Lower leg skin (tissue), 3 donors: Measurements from ENCODE around the gene C11orf54.

Experiments used
- CTCF ChIP-seq, 3 donors: fragments of 450-650 bp; IDR thresholded peaks; one replicate each; pipeline ENCODE4 v1.5.1; 2016; ENCODE audit warnings: antibody characterized with exemption in 3 of 3, mild to moderate bottlenecking in 3 of 3, moderate library complexity in 2 of 3
- POLR2A ChIP-seq, 2 donors: fragments of 450-650 bp; IDR thresholded peaks; one replicate each; pipeline ENCODE4 v1.6.1; 2016 to 2017; ENCODE audit warnings: antibody characterized with exemption in 2 of 2, mild to moderate bottlenecking in 1 of 2, moderate library complexity in 1 of 2

DNA sequence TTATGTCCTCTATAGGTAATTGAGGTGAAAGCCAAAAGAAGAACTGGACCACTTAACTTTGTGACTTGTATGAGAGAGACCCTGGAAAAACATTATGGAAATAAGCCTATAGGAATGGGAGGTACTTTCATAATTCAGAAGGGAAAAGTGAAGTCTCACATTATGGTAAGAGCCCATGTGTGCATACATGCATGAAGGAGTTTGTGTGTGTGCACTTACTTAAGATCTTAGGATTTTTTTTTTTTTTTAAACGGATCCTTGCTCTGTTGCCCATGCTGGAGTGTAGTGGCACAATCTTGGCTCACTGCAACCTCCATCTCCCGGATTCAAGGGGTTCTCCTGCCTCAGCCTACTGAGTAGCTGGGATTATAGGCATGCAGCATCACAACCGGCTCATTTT lies 15.8 kb downstream of the C11orf54 start:
- no peak for TF ChIP-seq CTCF (IDR thresholded peaks at IDR 0.05)
- TF ChIP-seq POLR2A (IDR thresholded peaks at IDR 0.05) = no peak
